Loucy (cell line): Measurements from ENCODE around the gene SLC2A5.

Source experiments
- H2AFZ ChIP-seq: fragments of 200-600 bp; sonication (generic); 2 replicates; pipeline ENCODE4 v1.6.0; 2016; ENCODE audit warnings: antibody characterized with exemption, mild to moderate bottlenecking, low read length, moderate library complexity
- H3F3A ChIP-seq: fragments of 200-600 bp; 2 replicates; pipeline ENCODE4 v1.6.0; 2016; ENCODE audit warnings: antibody characterized with exemption, low read depth, mild to moderate bottlenecking
- H3K27me3 ChIP-seq: fragments of 200-600 bp; sonication (generic); 2 replicates; pipeline ENCODE4 v1.6.1; 2014; ENCODE audit warnings: low read length, mild to moderate bottlenecking; ENCODE audit not compliant: insufficient read depth, poor library complexity, severe bottlenecking
- H3K36me3 ChIP-seq: fragments of 200-600 bp; sonication (generic); 2 replicates; pipeline ENCODE4 v1.6.1; 2016; ENCODE audit warnings: low read length; ENCODE audit not compliant: insufficient read depth
- H3K4me1 ChIP-seq: fragments of 200-600 bp; sonication (generic); 2 replicates; pipeline ENCODE4 v1.5.1; 2014; ENCODE audit warnings: low read length, mild to moderate bottlenecking; ENCODE audit not compliant: insufficient read depth, poor library complexity, severe bottlenecking
- H3K4me2 ChIP-seq: fragments of 200-600 bp; sonication (generic); 2 replicates; pipeline ENCODE4 v1.6.0; 2014; ENCODE audit warnings: antibody characterized with exemption, low read length, low read depth, mild to moderate bottlenecking; ENCODE audit not compliant: poor library complexity, severe bottlenecking
- H3K4me3 ChIP-seq: fragments of 200-600 bp; sonication (generic); 2 replicates; pipeline ENCODE4 v1.5.1; 2014; ENCODE audit warnings: low read length, mild to moderate bottlenecking, mixed read lengths; ENCODE audit not compliant: poor library complexity, severe bottlenecking
- H3K79me2 ChIP-seq: fragments of 200-600 bp; sonication (generic); 2 replicates; pipeline ENCODE4 v1.6.1; 2014; ENCODE audit warnings: low read length; ENCODE audit not compliant: insufficient read depth
- H3K9ac ChIP-seq: fragments of 200-600 bp; sonication (generic); 2 replicates; pipeline ENCODE4 v1.6.0; 2014; ENCODE audit warnings: mild to moderate bottlenecking, low read depth, low read length, moderate library complexity; ENCODE audit not compliant: poor library complexity, severe bottlenecking
- H3K9me2 ChIP-seq: fragments of 200-600 bp; sonication (generic); replicated peaks from 2 replicates; pipeline ENCODE4 v1.6.1; 2016; ENCODE audit warnings: low read depth, low read length, mixed read lengths
- H3K9me3 ChIP-seq: fragments of 200-600 bp; sonication (generic); 2 replicates; pipeline ENCODE4 v1.6.1; 2014; ENCODE audit warnings: mild to moderate bottlenecking, antibody characterized with exemption, low read length, low read depth; ENCODE audit not compliant: insufficient read depth
- H4K20me1 ChIP-seq: fragments of 200-600 bp; sonication (generic); 2 replicates; pipeline ENCODE4 v1.6.0; 2014; ENCODE audit warnings: antibody characterized with exemption, low read length, mild to moderate bottlenecking; ENCODE audit not compliant: insufficient read depth, poor library complexity, severe bottlenecking
- EZH2phosphoT487 ChIP-seq: fragments of 200-600 bp; IDR thresholded peaks from 2 replicates; pipeline ENCODE4 v1.6.1; 2018; ENCODE audit warnings: antibody characterized with exemption, mild to moderate bottlenecking, moderate library complexity, borderline replicate concordance
- TF ChIP-seq, protein P1 (sequence below): fragments of 200-600 bp; sonication (generic); conservative IDR thresholded peaks from 2 replicates; pipeline ENCODE4 v1.5.1; 2014; ENCODE audit warnings: mild to moderate bottlenecking, antibody characterized with exemption, low read length

Gene SLC2A5

DNA sequence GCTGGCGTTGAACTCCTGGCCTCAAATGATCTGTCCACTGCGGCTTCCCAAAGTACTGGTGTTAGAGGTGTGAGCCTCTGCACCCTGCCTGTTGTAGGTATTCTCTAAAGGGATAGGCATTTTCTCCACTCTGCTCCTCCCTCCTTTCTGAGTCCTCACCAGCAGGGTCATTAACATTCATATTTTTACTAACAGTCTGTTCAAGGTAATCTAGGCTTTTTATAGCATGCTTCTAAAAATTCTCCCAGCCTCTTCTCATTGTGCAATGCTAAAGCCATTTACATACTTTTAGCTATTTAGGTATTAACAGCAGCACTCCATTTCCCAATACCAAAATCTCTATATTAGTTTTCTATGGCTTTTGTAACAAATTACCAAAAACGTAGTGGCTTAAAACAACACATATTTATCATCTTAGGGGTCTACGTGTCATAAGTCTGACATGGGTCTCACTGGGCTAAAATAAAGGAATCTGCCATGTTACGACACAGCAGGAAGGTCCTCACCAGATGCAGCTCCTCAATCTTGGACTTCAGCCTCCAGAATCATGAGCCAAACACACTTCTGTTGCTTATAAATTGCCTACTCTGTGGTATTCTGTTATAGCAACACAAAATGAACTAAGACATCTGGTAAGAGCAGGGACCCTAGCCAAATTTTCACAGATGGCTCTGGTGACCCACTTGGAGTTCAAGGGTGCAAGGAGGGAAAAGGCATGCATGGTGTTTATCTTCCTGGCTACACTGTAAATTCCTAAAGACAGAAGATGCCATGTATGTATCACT lies 40.3 kb downstream of the SLC2A5 start:
- H3K9me2 ChIP-seq = no peaks in the 10 kb centered on the region
- H3K36me3 ChIP-seq = no peaks in the 10 kb centered on the region
- H3K27me3 ChIP-seq = no peaks in the 10 kb centered on the region
- H3K9ac ChIP-seq = no peak overlapping the region
- H3K9me3 ChIP-seq = peaks cover 9% of the 10 kb centered on the region; the same call in 1 of the 2 replicates
- H3K4me2 ChIP-seq = no peak overlapping the region
- no peaks in the 10 kb centered on the region for H3F3A ChIP-seq
- no peaks in the 10 kb centered on the region for H4K20me1 ChIP-seq
- no peak overlapping the region for H2AFZ ChIP-seq
- H3K4me1 ChIP-seq = no peaks in the 10 kb centered on the region
- no peaks in the 10 kb centered on the region for H3K79me2 ChIP-seq
- no peak for TF ChIP-seq EZH2phosphoT487
- TF ChIP-seq, protein P1, sequence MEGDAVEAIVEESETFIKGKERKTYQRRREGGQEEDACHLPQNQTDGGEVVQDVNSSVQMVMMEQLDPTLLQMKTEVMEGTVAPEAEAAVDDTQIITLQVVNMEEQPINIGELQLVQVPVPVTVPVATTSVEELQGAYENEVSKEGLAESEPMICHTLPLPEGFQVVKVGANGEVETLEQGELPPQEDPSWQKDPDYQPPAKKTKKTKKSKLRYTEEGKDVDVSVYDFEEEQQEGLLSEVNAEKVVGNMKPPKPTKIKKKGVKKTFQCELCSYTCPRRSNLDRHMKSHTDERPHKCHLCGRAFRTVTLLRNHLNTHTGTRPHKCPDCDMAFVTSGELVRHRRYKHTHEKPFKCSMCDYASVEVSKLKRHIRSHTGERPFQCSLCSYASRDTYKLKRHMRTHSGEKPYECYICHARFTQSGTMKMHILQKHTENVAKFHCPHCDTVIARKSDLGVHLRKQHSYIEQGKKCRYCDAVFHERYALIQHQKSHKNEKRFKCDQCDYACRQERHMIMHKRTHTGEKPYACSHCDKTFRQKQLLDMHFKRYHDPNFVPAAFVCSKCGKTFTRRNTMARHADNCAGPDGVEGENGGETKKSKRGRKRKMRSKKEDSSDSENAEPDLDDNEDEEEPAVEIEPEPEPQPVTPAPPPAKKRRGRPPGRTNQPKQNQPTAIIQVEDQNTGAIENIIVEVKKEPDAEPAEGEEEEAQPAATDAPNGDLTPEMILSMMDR = no peak
- H3K4me3 ChIP-seq = no peak overlapping the region

- H3K9me2 ChIP-seq = no peaks in the 10 kb centered on the region
- no peaks in the 10 kb centered on the region for H3K4me1 ChIP-seq
- no peak for TF ChIP-seq EZH2phosphoT487
- TF ChIP-seq, protein P1 = no peak
- no peaks in the 10 kb centered on the region for H3F3A ChIP-seq
- no peaks in the 10 kb centered on the region for H3K79me2 ChIP-seq
- peaks cover 9% of the 10 kb centered on the region; the same call in 1 of the 2 replicates for H3K9me3 ChIP-seq
- H3K4me2 ChIP-seq = no peak overlapping the region
- no peaks in the 10 kb centered on the region for H3K36me3 ChIP-seq
- H3K4me3 ChIP-seq = no peak overlapping the region
- H3K27me3 ChIP-seq = no peaks in the 10 kb centered on the region
- H4K20me1 ChIP-seq = no peaks in the 10 kb centered on the region
- H2AFZ ChIP-seq = no peak overlapping the region
- H3K9ac ChIP-seq = no peak overlapping the region
Observed at GRCh38 chr1:9027307-9027706, 42.1 kb downstream of the SLC2A5 start.

GRCh38 chr1:9025449-9025848 lies 44.0 kb downstream of the SLC2A5 start:
- H2AFZ ChIP-seq = no peak overlapping the region
- H3K4me2 ChIP-seq = no peak overlapping the region
- H3K9ac ChIP-seq = no peak overlapping the region
- H3K36me3 ChIP-seq = no peaks in the 10 kb centered on the region
- H3K27me3 ChIP-seq = no peaks in the 10 kb centered on the region
- no peaks in the 10 kb centered on the region for H4K20me1 ChIP-seq
- no peaks in the 10 kb centered on the region for H3K9me3 ChIP-seq
- H3K9me2 ChIP-seq = no peaks in the 10 kb centered on the region
- TF ChIP-seq, protein P1 = no peak
- TF ChIP-seq EZH2phosphoT487 = no peak
- H3K4me1 ChIP-seq = no peaks in the 10 kb centered on the region
- no peak overlapping the region for H3K4me3 ChIP-seq
- H3K79me2 ChIP-seq = no peaks in the 10 kb centered on the region
- no peaks in the 10 kb centered on the region for H3F3A ChIP-seq
